GM19043 (cell line): Measurements from ENCODE around the gene PYGB.
"Not testable (repeated sequence)": the region's sequence is repeated elsewhere in the genome, so short reads cannot be mapped to it uniquely, and the experiment has no call there.

Source experiments
- ATAC-seq: cut with Tn5 transposase; IDR thresholded peaks from one replicate; pipeline ENCODE4 v1.9.1; 2021; ENCODE audit warnings: low read depth; ENCODE audit not compliant: unreplicated experiment

Gene PYGB

DNA sequence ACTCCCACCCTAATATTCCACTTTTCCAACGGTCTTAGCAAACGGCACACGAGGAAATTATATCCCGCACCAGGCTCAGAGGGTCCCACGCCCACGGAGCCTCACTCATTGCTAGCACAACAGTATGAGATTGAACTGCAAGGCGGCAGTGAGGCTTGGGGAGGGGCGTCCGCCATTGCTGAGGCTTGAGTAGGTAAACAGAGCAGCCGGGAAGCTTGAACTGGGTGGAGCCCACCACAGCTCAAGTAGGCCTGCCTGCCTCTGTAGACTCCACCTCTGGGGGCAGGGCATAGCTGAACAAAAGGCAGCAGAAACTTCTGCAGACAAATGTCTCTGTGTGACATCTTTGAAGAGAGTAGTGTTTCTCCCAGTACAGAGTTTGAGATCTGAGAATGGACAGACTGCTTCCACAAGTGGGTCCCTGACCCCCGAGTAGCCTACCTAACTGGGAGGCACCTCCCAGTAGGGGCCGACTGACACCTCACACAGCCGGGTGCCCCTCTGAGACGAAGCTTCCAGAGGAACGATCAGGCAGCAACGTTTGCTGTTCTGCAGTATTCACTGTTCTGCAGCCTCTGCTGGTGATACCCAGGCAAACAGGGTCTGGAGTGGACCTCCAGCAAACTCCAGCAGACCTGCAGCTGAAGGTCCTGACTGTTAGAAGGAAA is 13.0 kb downstream of the PYGB start:
- ATAC-seq, result not testable (repeated sequence)

DNA sequence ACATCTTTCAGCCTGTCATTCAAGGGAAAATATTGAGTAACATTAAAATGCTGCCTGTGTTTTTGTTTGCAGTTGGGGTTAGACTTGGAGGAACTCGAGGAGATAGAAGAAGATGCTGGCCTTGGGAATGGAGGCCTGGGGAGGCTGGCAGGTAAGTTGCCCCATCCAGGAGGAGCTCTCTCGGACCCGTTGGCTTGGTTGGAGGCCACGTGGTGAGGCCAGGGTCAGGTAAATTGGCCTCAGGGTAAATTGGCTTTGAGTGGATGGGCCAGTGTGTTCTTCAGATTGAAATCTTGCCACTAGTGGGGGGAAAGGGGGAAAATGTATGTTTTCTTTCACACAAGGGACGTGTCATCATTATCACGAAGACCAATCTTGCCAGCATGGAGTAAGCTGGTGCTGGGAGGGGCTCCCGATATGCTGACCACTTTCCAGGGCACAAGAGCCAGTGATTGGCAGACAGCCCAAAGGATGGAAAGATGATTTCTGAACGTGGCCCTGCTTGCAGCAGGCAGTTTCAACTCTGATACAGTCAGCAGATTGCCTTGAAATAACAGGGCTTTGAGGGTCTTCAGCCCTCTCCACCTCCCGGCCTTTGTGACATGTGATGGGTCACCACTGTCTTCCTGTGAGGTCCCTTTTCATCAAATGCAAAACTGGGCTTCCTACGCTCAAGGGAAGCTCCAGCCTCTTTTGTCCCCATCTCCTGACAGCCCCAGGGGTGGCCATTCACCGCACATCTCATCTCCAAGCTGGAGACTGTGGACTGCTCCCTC is 21.4 kb downstream of the PYGB start:
- no peak for ATAC-seq

GRCh38 chr20:25269833-25270170 is 21.9 kb downstream of the PYGB start:
- no peak for ATAC-seq

GRCh38 chr20:25270829-25271251 is 23.0 kb downstream of the PYGB start:
- no peak for ATAC-seq

DNA sequence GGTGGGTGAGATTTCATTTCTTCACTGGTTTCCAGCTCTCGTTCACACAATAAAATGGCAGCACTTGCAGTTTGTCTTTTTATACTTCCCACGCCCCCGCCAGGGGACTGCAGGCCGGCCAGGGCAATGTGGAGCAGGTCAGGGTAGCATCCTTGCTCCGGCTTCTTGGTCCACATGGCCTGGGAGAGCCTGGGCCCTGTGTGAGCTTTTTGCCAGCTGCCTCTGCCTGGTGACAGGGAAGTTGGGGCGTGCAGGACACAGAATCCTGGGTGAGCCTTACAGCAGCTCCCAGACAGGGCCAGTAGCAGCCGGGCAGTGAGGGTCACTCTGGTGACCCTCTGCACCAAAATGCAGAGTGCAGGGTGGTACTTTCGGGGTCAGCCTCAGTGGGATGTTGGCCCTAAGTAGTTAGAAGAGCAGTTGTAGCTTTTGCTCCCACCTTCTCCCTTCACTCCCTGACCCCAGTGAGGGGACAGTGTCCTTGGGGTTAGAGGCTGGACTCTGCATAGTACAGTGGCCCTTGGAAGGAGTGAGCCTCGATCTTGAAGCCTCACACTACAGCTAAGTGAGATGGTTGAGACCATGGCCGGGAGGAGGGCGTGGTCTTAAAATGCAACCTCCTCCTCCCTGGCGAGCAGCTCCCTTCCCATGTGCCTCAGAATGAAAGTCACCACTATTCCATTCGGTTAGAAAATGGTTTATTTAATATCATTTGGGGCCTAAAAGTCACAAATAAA is 23.8 kb downstream of the PYGB start:
- no peak for ATAC-seq

DNA sequence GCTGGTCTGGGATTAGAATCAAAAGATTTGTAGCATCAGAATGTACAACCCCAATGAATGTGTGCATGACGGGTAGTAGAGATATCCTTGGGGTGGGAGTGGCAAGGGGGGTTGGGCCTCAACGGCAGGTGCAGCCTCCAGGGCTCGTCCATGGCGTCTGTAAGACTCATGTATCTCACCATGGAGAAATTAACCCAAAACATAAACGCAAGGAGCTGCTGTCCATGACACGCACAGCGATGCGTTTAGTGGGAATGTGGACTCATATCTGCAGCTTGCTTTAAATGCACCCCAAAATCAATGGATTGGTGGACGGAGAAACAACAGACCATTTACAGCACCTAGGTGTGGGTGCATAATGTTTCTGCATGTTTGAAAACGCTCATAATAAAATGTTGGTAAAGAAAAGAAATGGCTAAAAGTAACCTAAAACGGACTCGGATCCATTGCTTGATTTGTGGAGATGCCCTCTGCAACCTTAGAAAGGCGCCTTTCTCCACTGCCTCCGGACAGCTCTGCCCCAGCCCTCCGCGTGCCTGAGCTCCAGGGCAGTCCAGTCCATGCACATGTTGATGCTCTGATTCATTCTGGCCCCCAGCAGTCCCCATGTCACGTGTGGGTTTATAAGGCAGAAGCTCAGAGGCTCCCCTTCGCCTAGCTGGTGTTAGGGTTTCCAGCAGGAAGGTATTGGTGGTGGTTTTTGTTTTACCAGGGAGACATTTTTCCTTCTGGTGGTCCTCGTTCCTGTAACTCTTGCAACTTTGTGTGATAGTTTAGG is 24.5 kb downstream of the PYGB start:
- ATAC-seq, result no peak

DNA sequence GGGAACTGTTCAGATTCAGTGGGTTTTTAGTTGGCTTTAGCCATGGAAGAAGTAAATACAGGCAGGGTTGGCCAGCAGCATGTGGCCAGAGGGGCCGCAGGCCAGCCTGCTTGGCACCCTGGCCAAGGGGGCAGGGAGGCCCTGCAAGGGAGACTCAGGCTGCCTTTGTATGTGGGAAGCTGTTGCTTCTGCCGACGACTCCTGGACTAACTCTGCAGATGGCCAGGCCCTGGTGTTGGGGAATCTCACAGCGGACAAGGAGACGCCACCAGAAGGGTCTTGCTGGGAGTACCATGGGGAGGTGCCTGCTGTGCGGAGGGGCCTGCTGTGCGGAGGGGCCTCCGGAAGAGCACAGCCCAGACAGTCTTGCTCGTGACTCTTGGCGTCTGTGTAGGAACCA is 25.2 kb downstream of the PYGB start:
- ATAC-seq, result no peak

GRCh38 chr20:25273541-25274358 is 25.9 kb downstream of the PYGB start:
- ATAC-seq, result no peak

- ATAC-seq, result no peak
Observed at GRCh38 chr20:25274481-25274880, 26.6 kb downstream of the PYGB start.

DNA sequence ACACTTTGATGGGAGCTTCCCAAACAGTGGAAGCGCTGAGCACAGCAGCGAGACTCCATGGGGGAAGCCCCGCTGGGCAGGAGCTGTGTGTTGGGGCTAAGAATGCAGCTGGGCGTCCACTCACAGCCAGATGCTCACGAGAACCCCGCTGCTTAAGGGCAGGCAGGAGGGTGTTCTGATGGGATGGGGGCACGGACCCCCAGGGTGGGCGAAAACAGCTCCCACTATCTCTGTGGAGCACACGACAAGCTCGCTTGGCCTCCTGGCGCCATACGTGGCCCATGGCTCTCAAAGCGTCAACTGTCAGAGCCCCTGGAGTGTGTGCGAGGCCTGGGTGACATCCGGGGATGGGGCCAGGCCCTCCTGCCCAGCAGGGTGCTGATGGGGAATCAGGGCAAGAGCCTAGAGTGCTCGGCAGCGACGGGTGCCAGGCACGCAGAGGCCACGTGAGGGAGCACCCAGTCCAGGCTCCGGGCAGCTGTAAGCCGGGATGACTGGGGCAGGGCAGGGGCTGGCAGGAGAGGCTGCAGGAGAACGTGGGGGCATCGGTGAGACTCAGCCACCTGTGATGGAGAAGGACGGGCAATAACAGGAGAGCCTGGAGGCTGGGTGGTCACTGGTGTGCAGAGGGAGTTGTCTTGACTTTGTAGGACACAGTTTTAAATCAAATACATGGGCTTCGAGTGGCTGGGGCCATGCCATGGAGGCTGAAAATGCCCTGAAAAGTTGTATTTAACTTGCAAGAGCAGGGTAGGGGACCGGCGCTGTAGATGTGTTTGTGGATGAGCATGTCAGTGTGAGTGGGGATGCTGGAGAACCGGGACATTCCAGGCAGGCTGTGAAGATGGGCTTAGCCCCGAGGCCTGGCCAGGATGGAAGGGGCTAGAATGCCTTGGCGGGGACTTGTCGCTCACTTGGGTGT is 27.3 kb downstream of the PYGB start:
- no peak for ATAC-seq

- no peak for ATAC-seq
Observed at GRCh38 chr20:25275813-25276532, 28.1 kb downstream of the PYGB start.

- no peak for ATAC-seq
Observed at GRCh38 chr20:25276533-25277050, 28.7 kb downstream of the PYGB start.

DNA sequence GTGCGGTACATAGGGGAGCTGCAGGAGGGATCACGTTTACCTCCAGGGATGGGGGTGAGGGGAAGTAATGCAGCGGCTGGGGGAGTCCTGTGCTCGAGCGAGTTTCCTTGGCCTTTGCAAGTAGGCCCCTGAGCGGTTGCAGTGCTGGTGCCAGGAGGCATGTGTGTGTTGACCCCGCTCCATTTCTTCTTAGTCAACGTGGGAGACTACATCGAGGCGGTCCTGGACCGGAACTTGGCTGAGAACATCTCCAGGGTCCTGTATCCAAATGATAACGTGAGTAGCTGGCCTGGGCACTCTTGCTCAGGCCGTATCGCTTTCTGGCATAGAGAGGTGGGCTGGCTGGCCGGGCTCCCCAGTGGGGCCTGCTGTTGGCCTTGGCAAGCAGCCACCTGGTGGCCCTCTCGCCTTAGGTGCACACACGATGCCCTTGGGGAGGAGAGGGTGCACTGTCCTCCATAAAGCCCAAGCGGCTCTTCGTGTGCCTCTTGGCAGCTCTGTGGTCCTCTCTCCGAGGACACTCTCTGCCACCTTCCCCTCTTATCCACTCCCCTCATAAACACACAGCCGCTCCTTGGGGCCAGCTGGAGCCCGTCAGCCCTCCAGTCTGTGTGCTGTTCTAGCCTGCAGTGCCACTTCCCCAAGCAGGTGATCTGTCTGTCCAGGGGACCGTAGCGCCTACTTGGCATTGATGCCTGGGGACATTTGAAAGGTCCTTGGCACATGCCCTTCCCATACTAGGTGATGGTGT is 29.3 kb downstream of the PYGB start:
- no peak for ATAC-seq

DNA sequence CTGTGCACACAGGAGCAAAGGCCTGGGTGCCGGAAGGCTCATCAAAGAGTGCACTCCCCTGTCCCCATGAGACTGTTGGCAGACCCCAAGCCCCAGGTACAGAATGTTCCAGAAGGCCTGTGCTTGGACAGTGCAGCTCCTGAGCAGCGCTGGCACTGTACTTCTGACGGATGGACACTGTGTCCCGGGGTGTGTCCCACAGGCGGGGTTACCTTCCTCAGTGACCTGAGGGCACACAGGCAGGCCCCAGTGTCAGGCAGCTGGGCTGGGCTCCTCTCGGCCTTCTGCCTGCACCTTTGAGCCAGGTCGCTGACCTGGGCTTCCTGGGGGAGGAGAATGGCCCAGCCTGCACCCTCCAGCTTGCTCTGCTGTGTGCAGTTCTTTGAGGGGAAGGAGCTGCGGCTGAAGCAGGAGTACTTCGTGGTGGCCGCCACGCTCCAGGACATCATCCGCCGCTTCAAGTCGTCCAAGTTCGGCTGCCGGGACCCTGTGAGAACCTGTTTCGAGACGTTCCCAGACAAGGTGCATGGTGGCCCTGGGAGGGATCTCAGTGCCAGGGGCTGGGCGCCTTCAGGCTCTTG is 30.1 kb downstream of the PYGB start:
- no peak for ATAC-seq

GRCh38 chr20:25278636-25279361 is 30.9 kb downstream of the PYGB start:
- ATAC-seq, result no peak

DNA sequence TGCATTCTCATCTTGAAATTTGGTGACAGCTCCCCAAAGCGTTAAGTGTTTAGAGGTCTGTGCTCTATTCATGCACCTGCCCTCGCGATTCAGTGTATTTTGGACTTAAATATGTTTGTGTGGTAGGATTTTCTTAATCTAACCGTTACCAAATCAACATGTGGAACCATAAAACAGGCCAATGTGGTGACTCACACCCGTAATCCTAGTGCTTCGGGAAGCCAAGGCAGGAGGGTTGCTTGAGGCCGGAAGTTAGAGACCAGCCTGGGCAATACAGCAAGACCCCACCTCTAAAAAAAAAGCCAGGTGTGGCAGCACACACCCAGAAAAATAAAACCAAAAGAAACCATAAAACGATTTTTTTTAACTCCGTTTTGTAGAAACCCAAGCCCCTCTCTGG is 31.5 kb downstream of the PYGB start:
- no peak for ATAC-seq
